Measurements from ENCODE around the gene GNG2.

GRCh38 chr14:51998348-51998747, 137.9 kb downstream of the GNG2 start:
- TF ChIP-seq EZH2 (IDR thresholded peaks at IDR 0.05; ENCODE audit: low read length, unreplicated experiment) (no peak), EZH2phosphoT487 (IDR thresholded peaks at IDR 0.05; ENCODE audit: borderline replicate concordance, low read length) (no peak), CTCF (conservative IDR thresholded peaks at IDR 0.05; ENCODE audit: low read depth, low read length) (no peak)
